HCT116 (cell line): Measurements from ENCODE around the gene NTRK3. TPM values are rescaled to one million over a fixed set of nuclear protein-coding genes. Genes with fewer than 3 reads are reported as not detected.

ENCODE experiments used
- ATAC-seq: fragments of 200-7000 bp; cut with Tn5 transposase; 2 replicates; pipeline ENCODE4 v1.9.1; 2020; ENCODE audit warnings: mild to moderate bottlenecking, moderate library complexity
- BruUV-seq: library from RNA; stranded (reverse); fragments of 400-500 nt; replicated peaks from 2 replicates; lab custom pipeline; 2021; lab: Mats Ljungman, UMichigan
- CTCF ChIA-PET: fragments of 300-600 bp; sonication (Branson Sonifier 250); formaldehyde crosslinking; loops from one replicate; lab custom pipeline; 2021; ENCODE audit warnings: antibody characterized with exemption; lab: Charles Lee
- POLR2A ChIA-PET: fragments of 300-600, 350-600 bp; sonication (Branson Sonifier 250); formaldehyde crosslinking; loops from one replicate; lab custom pipeline; 2021; ENCODE audit warnings: antibody characterized with exemption; lab: Charles Lee
- RAD21 ChIA-PET, 2 experiments: fragments of 300-600 bp; sonication (Branson Sonifier 250); formaldehyde crosslinking; loops; one replicate each; lab custom pipeline; 2023; ENCODE audit warnings: low total read pairs in 2 of 2; ENCODE audit not compliant: uncharacterized antibody in 2 of 2, unreplicated experiment in 2 of 2, low non-redundant PET in 1 of 2; lab: Charles Lee
- DNase-seq: peaks from one replicate; pipeline ENCODE4 v3.0.0-alpha.2; 2010; ENCODE audit warnings: low read depth, low spot score
- H2AFZ ChIP-seq: fragments of 200-600 bp; shearing (Covaris generic), sonication (generic); 2 replicates; pipeline ENCODE4 v1.6.1; 2017; ENCODE audit warnings: low read depth, mixed run types, mixed read lengths, antibody characterized with exemption, low read length; ENCODE audit not compliant: poor library complexity, severe bottlenecking
- H3K27ac ChIP-seq: 2 replicates; pipeline ENCODE4 v1.5.1; 2012; ENCODE audit warnings: low read depth, low read length
- H3K27me3 ChIP-seq: fragments of 200-600 bp; sonication (generic); 2 replicates; pipeline ENCODE4 v1.6.1; 2016; ENCODE audit warnings: mixed run types, low read length, mixed read lengths; ENCODE audit not compliant: insufficient read depth
- H3K36me3 ChIP-seq, 2 experiments: fragments of 200-500 bp in 1 of 2; fragments of 200-600 bp in 1 of 2; sonication (Bioruptor generic) in 1 of 2; sonication (generic) in 1 of 2; 2 replicates each; pipeline versions ENCODE4 v1.5.1 to v1.6.1; 2014 to 2016; ENCODE audit warnings: low read length in 2 of 2, inconsistent platforms in 1 of 2, mixed read lengths in 1 of 2, mixed run types in 1 of 2; ENCODE audit not compliant: insufficient read depth in 2 of 2, control insufficient read depth in 1 of 2
- H3K4me1 ChIP-seq, 2 experiments: fragments of 200-600 bp in 1 of 2; sonication (generic) in 1 of 2; 2 replicates each; pipeline versions ENCODE4 v1.5.1 to v1.6.1; 2012 to 2017; ENCODE audit warnings: low read length in 2 of 2, inconsistent platforms in 1 of 2, mild to moderate bottlenecking in 1 of 2, mixed read lengths in 1 of 2, mixed run types in 1 of 2, moderate library complexity in 1 of 2; ENCODE audit not compliant: insufficient read depth in 2 of 2, control insufficient read depth in 1 of 2
- H3K4me2 ChIP-seq: fragments of 200-600 bp; sonication (generic); 2 replicates; pipeline ENCODE4 v1.6.1; 2017; ENCODE audit warnings: mixed run types, low read length, mixed read lengths
- H3K4me3 ChIP-seq, 2 experiments: fragments of 200-600 bp in 1 of 2; sonication (generic) in 1 of 2; replicated peaks in 1 of 2; 2 replicates each; pipeline ENCODE4 v1.5.1; 2011 to 2016; ENCODE audit warnings: low read length in 2 of 2, control low read depth in 1 of 2, low read depth in 1 of 2, mild to moderate bottlenecking in 1 of 2, mixed read lengths in 1 of 2, mixed run types in 1 of 2
- H3K79me2 ChIP-seq: fragments of 200-600 bp; sonication (generic); 2 replicates; pipeline ENCODE4 v1.6.1; 2017; ENCODE audit warnings: mild to moderate bottlenecking, mixed run types, low read length, moderate library complexity, mixed read lengths; ENCODE audit not compliant: insufficient read depth
- H3K9ac ChIP-seq: fragments of 200-600 bp; sonication (generic); 2 replicates; pipeline ENCODE4 v1.6.1; 2016; ENCODE audit warnings: low read length, mixed read lengths
- H3K9me2 ChIP-seq: fragments of 200-600 bp; sonication (generic), shearing (Covaris generic); 2 replicates; pipeline ENCODE4 v1.6.1; 2017; ENCODE audit warnings: mixed run types, mild to moderate bottlenecking, moderate library complexity; ENCODE audit not compliant: insufficient read depth
- H3K9me3 ChIP-seq, 2 experiments: fragments of 200-500 bp in 1 of 2; fragments of 200-600 bp in 1 of 2; sonication (Bioruptor generic) in 1 of 2; sonication (generic) in 1 of 2; 2 replicates each; pipeline ENCODE4 v1.6.1; 2014 to 2017; ENCODE audit warnings: low read length in 2 of 2, mixed read lengths in 2 of 2, inconsistent platforms in 1 of 2, low read depth in 1 of 2, mild to moderate bottlenecking in 1 of 2, mixed run types in 1 of 2, moderate library complexity in 1 of 2; ENCODE audit not compliant: control insufficient read depth in 1 of 2, insufficient read depth in 1 of 2
- H4K20me1 ChIP-seq: fragments of 200-600 bp; sonication (generic), shearing (Covaris generic); 2 replicates; pipeline ENCODE4 v1.6.1; 2017; ENCODE audit warnings: mixed run types, mild to moderate bottlenecking, moderate library complexity; ENCODE audit not compliant: insufficient read depth
- CBX3 ChIP-seq: IDR thresholded peaks from 2 replicates; pipeline ENCODE4 v1.6.1; 2012; ENCODE audit warnings: low read depth
- CTCF ChIP-seq, 3 experiments: fragments of 200-600 bp in 1 of 3; sonication (generic) in 1 of 3; IDR thresholded peaks in 2 of 3; conservative IDR thresholded peaks in 1 of 3; 2 replicates each; pipeline ENCODE4 v1.5.1; 2012 to 2017; ENCODE audit warnings: low read depth in 2 of 3, low read length in 2 of 3, antibody characterized with exemption in 1 of 3, borderline replicate concordance in 1 of 3, control low read depth in 1 of 3, mild to moderate bottlenecking in 1 of 3, mixed read lengths in 1 of 3, mixed run types in 1 of 3, moderate library complexity in 1 of 3; ENCODE audit not compliant: insufficient read depth in 1 of 3
- EGR1 ChIP-seq: IDR thresholded peaks from 2 replicates; pipeline ENCODE4 v1.6.1; 2012; ENCODE audit warnings: low read depth
- EZH2 ChIP-seq: fragments of 200-600 bp; sonication (generic); IDR thresholded peaks from 2 replicates; pipeline ENCODE4 v1.6.1; 2017; ENCODE audit warnings: antibody characterized with exemption, mixed run types
- POLR2AphosphoS5 ChIP-seq: IDR thresholded peaks from 2 replicates; pipeline ENCODE4 v1.6.1; 2011; ENCODE audit warnings: mild to moderate bottlenecking, low read depth, low read length, moderate library complexity
- SRF ChIP-seq: IDR thresholded peaks from 2 replicates; pipeline ENCODE4 v1.6.1; 2012; ENCODE audit warnings: low read depth
- ZFX ChIP-seq: fragments of 450-650 bp; IDR thresholded peaks from 2 replicates; pipeline ENCODE4 v1.6.1; 2017
- ZNF274 ChIP-seq: fragments of 200-500 bp; sonication (Bioruptor generic); IDR thresholded peaks from 2 replicates; pipeline ENCODE4 v1.6.1; 2014; ENCODE audit warnings: mild to moderate bottlenecking, low read depth, low read length, inconsistent platforms
- intact Hi-C: fragments of 100-400 bp; cut with micrococcal nuclease; formaldehyde crosslinking; loops from 2 replicates; pipeline ENCODE4 v1.10.0; 2022
- total RNA-seq: library from RNA; stranded (reverse); gene quantifications from one replicate; pipeline ENCODE4 v1.2.1, GENCODE V29; 2021; ENCODE audit not compliant: unreplicated experiment
- TF ChIP-seq, protein P1 (sequence below): IDR thresholded peaks from 2 replicates; pipeline ENCODE4 v1.6.1; 2012

The NTRK3 gene
- total RNA-seq, 1 experiment from 2014 or later = not detected

DNA sequence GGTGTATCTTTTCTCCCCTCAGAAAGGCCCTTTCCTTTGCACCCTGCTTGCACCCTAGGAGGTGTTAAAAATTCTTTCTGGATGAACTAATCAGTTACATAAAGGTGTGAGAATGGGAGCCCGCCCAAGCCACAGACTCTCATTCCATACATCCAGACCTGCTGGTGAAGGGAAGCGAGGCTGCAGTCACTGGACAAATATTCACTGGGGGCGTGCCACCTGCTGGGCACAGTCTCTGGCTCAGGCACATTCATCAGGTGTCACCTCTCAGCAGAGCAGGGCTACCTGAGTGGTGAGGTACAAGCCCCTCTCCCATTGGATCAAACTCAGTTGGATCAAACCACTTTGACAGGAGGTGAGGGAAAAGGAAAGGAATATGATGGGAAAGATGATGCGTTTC, 52.0 kb downstream of the NTRK3 start (continued):
- TF ChIP-seq CTCF (IDR thresholded peaks at IDR 0.05 in 2 of 3, conservative IDR thresholded peaks at IDR 0.05 in 1 of 3; ENCODE audit: borderline replicate concordance in 1 of 3, insufficient read depth in 1 of 3, low read depth in 2 of 3, low read length in 2 of 3) = no peak
- TF ChIP-seq EGR1 = no peak
- TF ChIP-seq POLR2AphosphoS5 = no peak

DNA sequence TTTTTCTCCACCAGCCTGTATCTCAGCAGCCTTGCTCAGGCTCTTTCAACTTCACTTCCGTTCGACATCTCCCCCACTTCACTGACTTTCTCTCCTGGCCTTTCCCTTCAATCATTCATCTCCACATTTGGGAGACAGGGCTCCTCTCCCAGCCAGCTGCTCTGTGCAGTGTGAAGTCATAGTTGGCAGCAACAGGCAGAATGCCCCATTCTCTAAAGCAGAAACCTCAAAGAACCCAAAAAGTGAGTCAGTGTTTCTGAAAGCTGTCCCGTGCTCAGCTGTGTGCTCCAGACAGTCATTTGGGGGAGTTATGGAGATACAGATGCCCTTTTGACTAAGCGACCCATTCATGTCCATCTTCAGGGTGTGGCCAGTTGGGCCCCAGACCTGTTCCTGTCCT, 54.3 kb downstream of the NTRK3 start:
- no peaks in the 10 kb centered on the region for H4K20me1 ChIP-seq
- RAD21 ChIA-PET = no interaction called here
- H3K79me2 ChIP-seq = no peaks in the 10 kb centered on the region
- H3K27me3 ChIP-seq = 0 out of 2 replicates have a peak, but pooled peaks cover 6% of the 10 kb centered on the region
- H3K4me3 ChIP-seq = no peak overlapping the region
- peaks cover 6 to 8% of the 10 kb centered on the region in 2 experiments; a peak in 2 of 4 replicates for H3K4me1 ChIP-seq
- no peak overlapping the region for H3K9ac ChIP-seq
- no peak overlapping the region for H3K4me2 ChIP-seq
- TF ChIP-seq CBX3 (no peak), ZNF274 (no peak), POLR2AphosphoS5 (no peak), EGR1 (no peak), SRF (no peak), ZFX (no peak), EZH2 (no peak)
- TF ChIP-seq, protein P1, sequence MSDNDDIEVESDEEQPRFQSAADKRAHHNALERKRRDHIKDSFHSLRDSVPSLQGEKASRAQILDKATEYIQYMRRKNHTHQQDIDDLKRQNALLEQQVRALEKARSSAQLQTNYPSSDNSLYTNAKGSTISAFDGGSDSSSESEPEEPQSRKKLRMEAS = no peak
- no peaks in the 10 kb centered on the region for H3K36me3 ChIP-seq
- POLR2A ChIA-PET = no interaction called here
- DNase-seq (no peak), ATAC-seq (no peak)
- no peaks in the 10 kb centered on the region for H3K9me2 ChIP-seq
- no peak overlapping the region for H2AFZ ChIP-seq
- intact Hi-C loops = no loop called here
- no TSS peak for BruUV-seq
- no peaks in the 10 kb centered on the region for H3K9me3 ChIP-seq
- no peak overlapping the region for H3K27ac ChIP-seq
- CTCF ChIA-PET = no interaction called here
